ENCODE measurements around the gene GARIN1A.
"Not testable (repeated sequence)": the region's sequence is repeated elsewhere in the genome, so short reads cannot be mapped to it uniquely, and the experiment has no call there.

DNA sequence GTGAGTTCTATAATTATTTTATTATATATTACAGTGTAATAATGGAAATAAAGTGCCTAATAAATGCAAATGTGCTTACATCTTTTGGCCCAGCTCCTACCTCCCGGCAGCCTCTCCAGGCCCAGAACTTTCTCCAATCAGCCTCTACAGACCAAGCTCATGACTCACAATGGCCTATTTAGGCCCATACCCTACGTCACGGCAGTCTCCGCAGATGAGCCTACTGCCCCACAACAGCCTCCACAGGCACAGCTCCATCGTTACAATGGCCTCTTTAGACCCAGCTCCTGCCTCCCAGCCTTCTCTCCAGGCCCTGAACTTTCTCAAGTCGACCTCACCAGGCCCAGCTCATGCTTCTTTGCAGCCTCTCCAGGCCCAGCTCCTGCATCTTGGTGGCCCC lies 21.0 kb upstream of the GARIN1A start:
- TF ChIP-seq, protein P1, sequence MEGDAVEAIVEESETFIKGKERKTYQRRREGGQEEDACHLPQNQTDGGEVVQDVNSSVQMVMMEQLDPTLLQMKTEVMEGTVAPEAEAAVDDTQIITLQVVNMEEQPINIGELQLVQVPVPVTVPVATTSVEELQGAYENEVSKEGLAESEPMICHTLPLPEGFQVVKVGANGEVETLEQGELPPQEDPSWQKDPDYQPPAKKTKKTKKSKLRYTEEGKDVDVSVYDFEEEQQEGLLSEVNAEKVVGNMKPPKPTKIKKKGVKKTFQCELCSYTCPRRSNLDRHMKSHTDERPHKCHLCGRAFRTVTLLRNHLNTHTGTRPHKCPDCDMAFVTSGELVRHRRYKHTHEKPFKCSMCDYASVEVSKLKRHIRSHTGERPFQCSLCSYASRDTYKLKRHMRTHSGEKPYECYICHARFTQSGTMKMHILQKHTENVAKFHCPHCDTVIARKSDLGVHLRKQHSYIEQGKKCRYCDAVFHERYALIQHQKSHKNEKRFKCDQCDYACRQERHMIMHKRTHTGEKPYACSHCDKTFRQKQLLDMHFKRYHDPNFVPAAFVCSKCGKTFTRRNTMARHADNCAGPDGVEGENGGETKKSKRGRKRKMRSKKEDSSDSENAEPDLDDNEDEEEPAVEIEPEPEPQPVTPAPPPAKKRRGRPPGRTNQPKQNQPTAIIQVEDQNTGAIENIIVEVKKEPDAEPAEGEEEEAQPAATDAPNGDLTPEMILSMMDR (IDR thresholded peaks at IDR 0.05): not testable (repeated sequence)
- not testable (repeated sequence) for TF ChIP-seq EP300, POLR2AphosphoS5, POLR2A (IDR thresholded peaks at IDR 0.05)

Data from suprapubic skin (tissue), 4 donors.